IMR-90 (cell line): ENCODE results near the gene TOMM40.
"Not testable (repeated sequence)": the region's sequence is repeated elsewhere in the genome, so short reads cannot be mapped to it uniquely, and the experiment has no call there.

Source experiments
- MAFK ChIP-seq: IDR thresholded peaks from 2 replicates; pipeline ENCODE4 v1.6.1; 2012; ENCODE audit warnings: low read depth, low read length, improper control_type of control experiment
- MAZ ChIP-seq: IDR thresholded peaks from 2 replicates; pipeline ENCODE4 v1.6.1; 2012; ENCODE audit warnings: low read depth, mild to moderate bottlenecking, low read length, improper control_type of control experiment, moderate library complexity, borderline replicate concordance
- POLR2A ChIP-seq: IDR thresholded peaks from 2 replicates; pipeline ENCODE4 v1.6.1; 2012; ENCODE audit warnings: mild to moderate bottlenecking, low read depth, low read length
- RAD21 ChIP-seq: IDR thresholded peaks from 2 replicates; pipeline ENCODE4 v1.6.1; 2012; ENCODE audit warnings: low read length, improper control_type of control experiment
- TF ChIP-seq, protein P1 (sequence below): conservative IDR thresholded peaks from 2 replicates; pipeline ENCODE4 v1.5.1; 2012; ENCODE audit warnings: mild to moderate bottlenecking, low read depth, low read length, improper control_type of control experiment
- TF ChIP-seq, protein P2 (sequence below): fragments of 150-350 bp; IDR thresholded peaks from 2 replicates; pipeline ENCODE4 v1.6.1; 2016; ENCODE audit warnings: low read depth, mild to moderate bottlenecking, low read length, moderate library complexity, borderline replicate concordance

DNA sequence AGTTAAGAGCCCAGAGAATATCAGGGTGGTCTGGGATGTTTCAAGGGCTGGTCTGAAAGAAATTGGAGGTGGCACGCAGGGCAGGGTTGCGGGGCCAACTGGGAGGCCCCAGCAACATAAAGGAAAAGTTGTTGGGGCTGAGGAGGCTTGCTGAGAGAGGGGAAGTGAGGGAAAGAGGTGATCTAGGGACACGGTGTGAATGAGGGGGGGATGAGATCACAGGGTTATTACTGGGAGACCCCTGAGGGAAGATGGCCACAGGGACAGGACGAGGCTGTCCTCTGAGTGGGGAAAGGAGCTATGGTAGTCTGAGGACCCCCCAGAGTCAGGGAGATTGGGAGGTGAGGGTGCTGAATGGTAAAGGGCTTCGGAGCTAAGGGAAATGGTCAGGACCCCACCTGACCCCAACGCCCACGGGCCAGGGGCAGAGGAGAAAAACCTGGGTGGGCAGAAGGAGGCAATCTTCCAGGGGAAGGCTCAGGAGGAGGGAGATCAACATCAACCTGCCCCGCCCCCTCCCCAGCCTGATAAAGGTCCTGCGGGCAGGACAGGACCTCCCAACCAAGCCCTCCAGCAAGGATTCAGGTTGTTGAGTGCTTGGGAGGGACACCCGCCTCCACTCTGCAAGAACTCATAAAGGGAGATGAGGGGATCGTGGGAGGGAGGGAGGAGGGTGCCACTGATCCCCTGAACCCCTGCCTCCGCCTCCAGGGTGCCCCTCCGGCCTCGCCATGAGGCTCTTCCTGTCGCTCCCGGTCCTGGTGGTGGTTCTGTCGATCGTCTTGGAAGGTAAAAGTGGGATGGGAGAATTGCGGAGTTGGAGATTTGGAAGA, 35.4 kb downstream of the TOMM40 start:
- TF ChIP-seq, protein P1, sequence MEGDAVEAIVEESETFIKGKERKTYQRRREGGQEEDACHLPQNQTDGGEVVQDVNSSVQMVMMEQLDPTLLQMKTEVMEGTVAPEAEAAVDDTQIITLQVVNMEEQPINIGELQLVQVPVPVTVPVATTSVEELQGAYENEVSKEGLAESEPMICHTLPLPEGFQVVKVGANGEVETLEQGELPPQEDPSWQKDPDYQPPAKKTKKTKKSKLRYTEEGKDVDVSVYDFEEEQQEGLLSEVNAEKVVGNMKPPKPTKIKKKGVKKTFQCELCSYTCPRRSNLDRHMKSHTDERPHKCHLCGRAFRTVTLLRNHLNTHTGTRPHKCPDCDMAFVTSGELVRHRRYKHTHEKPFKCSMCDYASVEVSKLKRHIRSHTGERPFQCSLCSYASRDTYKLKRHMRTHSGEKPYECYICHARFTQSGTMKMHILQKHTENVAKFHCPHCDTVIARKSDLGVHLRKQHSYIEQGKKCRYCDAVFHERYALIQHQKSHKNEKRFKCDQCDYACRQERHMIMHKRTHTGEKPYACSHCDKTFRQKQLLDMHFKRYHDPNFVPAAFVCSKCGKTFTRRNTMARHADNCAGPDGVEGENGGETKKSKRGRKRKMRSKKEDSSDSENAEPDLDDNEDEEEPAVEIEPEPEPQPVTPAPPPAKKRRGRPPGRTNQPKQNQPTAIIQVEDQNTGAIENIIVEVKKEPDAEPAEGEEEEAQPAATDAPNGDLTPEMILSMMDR = not testable (repeated sequence)
- TF ChIP-seq MAZ, POLR2A, MAFK, RAD21: not testable (repeated sequence)
- TF ChIP-seq, protein P2, sequence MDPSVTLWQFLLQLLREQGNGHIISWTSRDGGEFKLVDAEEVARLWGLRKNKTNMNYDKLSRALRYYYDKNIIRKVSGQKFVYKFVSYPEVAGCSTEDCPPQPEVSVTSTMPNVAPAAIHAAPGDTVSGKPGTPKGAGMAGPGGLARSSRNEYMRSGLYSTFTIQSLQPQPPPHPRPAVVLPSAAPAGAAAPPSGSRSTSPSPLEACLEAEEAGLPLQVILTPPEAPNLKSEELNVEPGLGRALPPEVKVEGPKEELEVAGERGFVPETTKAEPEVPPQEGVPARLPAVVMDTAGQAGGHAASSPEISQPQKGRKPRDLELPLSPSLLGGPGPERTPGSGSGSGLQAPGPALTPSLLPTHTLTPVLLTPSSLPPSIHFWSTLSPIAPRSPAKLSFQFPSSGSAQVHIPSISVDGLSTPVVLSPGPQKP = not testable (repeated sequence)
